Upper lobe of left lung (tissue), 4 donors: ENCODE results near the gene STAB2.

Experiments
- CTCF ChIP-seq, 6 experiments: fragments of 450-650 bp in 4 of 6; fragments of 200-600 bp in 2 of 6; sonication (generic) in 2 of 6; IDR thresholded peaks; one replicate each; pipeline ENCODE4 v1.5.1; 2016 to 2019; ENCODE audit warnings: antibody characterized with exemption in 6 of 6
- POLR2A ChIP-seq, 4 donors: fragments of 450-650 bp; IDR thresholded peaks; one replicate each; pipeline ENCODE4 v1.5.1; 2016 to 2017; ENCODE audit warnings: antibody characterized with exemption in 4 of 4, mild to moderate bottlenecking in 2 of 4
- POLR2AphosphoS5 ChIP-seq, 2 donors: sonication (generic); formaldehyde crosslinking; IDR thresholded peaks; one replicate each; pipeline ENCODE4 v1.5.1; 2017; ENCODE audit warnings: antibody characterized with exemption in 2 of 2

- TF ChIP-seq POLR2AphosphoS5 (IDR thresholded peaks at IDR 0.05) (no peak), CTCF (IDR thresholded peaks at IDR 0.05) (no peak), POLR2A (IDR thresholded peaks at IDR 0.05) (no peak)
Observed at GRCh38 chr12:103762473-103762872, 175.4 kb downstream of the STAB2 start.
